Left renal cortex interstitium (tissue), 4 donors: Measurements from ENCODE around the gene RGS14. TPM values are rescaled to one million over a fixed set of nuclear protein-coding genes. Genes with fewer than 3 reads are reported as not detected.
"Not testable (repeated sequence)": the region's sequence is repeated elsewhere in the genome, so short reads cannot be mapped to it uniquely, and the experiment has no call there.

Experiments used
- DNase-seq, 4 donors: peaks; one replicate each; pipeline ENCODE4 v3.0.0-alpha.2; 2013; ENCODE audit warnings: low read depth in 4 of 4, low spot score in 2 of 4, missing footprints in 1 of 4
- polyA plus RNA-seq, 4 donors: library from polyadenylated mRNA; unstranded; fragments of 120-200 nt; gene quantifications; one replicate each; pipeline ENCODE4 v1.2.1, GENCODE V29; 2013; ENCODE audit not compliant: insufficient read length in 4 of 4

RGS14 gene
- polyA plus RNA-seq, 4 donors, result 9.5 to 24.9 (median 16.9) TPM

DNA sequence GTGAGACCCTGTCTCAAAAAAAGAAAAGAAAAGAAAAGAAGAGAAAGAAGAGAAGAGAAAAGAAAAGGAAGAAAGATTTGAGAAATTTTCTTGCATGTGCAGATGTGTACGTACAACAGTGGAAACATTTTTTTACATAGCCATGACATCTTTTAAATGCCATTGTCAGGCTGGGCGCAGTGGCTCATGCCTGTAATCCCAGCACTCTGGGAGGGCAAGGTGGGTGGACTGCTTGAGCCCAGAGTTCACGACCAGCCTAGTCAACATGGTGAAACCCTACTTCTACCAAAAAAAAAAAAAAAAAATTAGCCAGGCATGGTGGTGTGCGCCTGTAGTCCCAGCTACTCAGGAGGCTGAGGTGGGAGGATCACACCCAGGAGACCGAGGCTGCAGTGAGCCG lies 12.8 kb upstream of the RGS14 start:
- DNase-seq, result no peak

DNA sequence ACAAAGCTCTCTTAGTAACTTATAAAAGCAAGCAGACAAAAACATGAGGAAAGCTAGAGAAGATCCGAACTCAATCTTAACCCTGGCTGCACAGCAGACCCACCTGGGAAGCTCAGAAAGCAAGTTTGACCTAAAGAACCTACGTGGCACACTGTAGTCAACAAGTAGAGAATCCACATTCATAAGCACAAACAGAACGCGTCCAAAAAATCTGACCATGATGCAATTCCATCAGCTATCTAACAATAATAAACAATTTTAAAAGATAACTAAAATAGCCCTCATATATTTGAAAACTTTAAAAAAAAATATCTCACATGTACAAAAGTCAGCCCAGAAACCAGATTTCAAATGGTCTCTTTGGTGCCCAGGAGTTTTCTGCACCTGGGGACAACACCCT lies 10.9 kb upstream of the RGS14 start:
- no peak for DNase-seq

DNA sequence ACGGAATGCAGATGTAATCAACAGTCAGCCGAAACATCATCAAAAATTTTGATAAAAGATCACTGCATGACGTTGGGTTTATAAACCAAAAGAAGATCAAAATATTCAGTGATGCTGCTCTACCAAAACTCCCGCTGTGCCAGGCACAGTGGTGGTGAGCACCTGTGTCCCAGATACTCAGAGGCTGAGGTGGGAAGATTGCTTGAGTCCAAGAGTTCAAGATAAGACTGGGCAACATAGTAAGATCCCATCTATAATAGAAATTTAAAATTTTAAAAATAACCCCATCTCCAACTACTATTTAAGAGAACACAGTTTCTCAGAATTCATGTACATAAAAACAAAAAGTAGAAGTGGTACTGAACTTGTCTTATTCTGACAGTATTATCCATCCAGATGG lies 10.0 kb upstream of the RGS14 start:
- no peak for DNase-seq

DNA sequence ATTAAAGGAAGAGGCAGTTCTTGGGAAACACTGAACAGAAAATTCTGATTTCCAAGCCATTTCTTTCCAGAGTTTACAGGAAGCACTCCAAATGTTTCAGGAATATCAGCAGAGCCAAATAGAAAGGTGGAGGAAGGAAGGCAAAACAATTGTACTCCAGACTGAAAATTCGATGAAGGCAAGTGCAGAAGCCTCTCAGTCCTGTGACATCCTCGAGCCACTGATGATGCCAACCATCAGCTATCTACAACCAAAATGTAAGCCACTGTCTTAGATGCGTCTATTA lies 8.4 kb upstream of the RGS14 start:
- DNase-seq, result no peak

DNA sequence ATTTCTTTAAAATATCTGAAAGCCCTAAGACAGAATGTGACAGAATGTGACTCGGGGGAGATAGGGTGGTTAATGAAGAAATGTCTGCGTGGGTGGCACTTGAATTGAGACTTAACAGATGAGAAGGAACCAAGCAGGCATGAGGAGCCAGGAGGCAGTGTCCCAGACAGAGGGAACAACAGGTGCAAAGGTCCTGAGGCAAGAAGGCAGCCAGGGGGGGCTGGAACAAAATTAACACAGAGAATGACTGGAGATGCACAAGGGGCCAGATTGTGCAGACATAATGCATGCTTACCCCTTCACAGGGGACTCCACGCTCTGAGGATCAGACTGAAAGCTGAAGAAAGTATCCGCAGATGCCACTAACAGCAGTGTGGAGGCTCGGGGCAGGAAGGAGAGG lies 8.0 kb upstream of the RGS14 start:
- no peak for DNase-seq

DNA sequence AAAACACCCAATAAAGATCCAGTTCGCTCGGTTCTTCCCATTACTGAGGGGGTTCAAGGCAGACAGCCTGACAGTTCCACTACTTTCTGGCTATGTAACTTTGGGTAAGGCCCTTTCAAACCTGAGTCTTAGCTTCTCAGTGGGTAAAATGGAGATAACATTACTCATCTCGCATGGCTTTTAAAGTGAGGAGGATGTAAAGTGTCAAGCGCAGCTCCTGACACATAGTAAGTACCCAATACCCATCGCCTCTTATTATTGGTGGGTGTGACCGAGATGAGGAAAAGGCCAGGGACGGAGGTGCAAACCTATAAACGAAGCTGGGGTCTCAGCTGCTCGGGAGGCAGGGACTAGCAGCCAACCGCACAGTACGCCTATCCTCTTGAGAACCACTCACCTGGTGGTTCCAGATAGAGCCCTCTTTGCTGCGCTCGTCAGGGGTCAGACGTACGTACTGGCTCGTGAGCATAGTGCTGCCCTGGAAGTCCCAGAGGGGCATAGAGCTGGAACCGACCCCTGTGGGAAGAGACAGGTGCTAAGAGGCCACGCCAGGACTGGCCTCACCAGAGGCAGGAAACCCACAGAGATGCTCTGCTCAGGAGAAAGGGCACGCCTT lies 6.8 kb upstream of the RGS14 start:
- DNase-seq, result no peak

DNA sequence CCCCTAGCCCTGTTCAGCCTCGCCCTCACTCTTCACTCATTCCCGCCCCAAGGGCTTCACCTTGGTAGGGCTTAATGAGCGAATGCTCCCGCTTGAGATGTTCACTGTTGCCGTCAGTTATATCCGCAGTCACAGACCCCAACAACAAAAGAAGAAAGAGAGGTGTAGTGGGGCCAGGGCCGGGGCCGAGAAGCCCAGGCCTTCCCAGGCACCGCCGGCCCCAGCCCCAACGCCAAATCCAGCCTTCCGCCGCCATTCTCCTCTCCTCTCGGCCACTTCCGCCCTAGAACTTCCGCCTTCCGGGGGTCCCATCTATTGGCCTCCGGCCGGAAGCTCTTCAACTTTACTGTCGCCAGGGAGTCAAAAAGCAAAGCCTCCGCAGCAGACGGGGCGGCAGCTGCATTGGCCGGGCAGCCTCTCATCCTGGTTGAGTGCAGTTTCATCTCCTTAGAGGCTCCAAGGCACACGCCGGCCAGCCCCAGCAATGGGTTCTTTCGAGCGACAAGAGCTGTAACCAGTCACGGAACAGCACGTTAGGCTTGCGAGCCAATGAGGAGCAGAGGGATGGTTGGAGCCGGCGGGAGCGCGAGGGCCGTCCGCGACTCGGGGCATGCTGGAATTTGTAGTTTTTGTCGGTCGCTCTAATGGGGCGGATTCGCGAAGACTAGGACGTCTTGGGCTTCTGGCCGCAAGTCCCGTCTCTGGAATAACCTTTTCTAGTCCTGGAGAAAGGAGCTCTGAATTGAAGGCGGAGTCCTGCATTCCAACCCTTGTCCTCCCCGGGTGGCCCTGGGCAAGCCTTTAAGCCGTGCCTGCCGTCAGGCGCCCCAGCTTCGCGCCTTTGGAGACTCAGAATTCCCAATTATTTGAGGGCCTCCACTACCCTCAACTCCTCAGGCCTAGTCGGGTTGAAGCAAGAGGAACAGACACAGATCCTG lies 6.1 kb upstream of the RGS14 start, which contains the start of gene LMAN2:
LMAN2 (minus strand) TSS at position 277 of the 938 bp plus-strand sequence; CDS start at position 256, 21 bp downstream.
- DNase-seq, result peak; percentile 88 to 97 (median 94)

DNA sequence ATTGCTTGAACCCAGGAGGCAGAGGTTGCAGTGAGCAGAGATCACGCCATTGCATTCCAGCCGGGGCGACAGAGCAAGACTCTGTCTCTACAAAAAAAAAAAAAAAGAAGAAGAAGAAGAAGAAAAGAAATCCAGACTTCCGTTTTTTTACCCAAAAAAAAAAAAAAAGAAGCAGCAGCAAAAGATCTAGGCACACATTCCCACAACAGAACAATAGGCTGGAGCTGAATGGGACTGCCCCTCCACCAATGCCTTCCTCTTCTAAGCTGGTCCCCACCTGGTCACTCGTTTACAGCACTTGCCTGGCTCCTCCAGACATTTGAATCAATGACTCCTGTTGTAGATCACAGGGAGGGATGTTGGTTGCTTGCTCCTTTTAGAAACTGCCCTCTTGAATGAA lies 4.6 kb upstream of the RGS14 start:
- no peak for DNase-seq

DNA sequence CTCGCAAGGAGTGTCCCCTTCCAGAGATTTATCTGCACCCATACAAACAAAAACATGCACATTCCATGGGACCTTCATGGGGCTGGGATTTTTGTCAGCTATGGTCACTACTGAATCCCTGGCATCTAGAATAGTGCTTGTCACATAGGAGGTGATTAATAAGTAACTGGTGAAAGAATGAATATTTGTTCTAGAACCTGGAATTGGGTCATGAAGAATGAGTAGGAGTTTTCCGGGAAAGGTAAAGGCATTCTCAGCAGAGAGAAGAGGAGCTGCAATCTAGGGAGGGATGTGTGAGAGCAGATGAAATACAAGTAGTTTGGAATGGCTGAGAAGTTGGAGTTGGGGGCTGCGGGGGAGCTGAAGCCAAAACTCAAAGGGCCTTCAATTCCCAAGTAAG lies 3.5 kb upstream of the RGS14 start:
- no peak for DNase-seq

DNA sequence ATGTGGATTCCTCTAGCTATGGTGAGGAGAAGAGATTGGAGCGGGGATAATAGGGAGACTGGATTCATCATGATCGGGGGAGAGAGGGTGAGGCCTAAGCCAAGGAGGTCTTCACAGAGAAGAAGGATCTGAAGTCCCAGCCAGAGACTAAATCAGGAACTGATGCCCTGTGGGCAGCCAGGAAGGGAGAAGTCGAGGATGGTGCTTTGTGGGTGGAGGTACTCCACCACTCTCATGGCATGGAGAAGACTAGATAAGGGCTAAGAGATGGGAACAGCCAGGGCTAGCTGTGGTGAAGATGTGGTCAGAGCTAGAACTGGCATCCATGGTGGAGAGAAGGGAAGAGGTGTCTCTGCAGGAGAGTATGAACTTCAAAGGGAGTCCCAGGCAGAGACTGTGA lies 3.0 kb upstream of the RGS14 start:
- no peak for DNase-seq

DNA sequence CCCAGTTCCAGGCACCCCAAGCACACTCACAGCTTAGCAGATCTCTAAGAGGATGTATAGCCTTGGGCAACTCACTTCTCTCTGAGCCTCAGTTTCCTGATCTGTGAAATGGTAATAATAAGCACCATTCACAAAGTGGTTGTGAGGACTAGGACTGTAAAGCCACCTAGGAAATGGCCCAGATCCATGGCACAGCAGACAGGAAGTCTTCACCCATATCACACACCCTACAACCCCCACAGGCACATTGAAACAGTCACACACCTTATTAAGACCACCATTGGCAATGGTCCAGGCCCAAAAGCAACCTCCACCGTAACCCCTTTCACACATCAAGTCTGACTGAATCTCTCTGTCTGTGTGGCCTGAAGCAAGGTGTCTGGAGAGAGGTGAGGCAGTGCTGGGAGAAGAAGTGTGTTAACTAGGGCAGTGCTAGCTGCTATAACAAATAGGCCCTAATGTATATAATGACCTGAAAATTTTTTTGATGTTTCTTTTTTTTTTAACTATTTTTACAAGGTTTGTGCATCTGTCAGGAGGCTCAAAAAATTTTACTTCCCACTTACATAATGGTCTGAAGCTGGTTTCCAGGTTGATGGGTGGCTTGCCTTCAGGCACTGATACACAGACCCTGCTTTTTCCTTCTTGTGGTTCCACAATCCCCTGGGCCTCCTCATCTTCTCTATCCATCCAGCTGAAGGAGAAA lies 2.4 kb upstream of the RGS14 start:
- DNase-seq, result no peak

DNA sequence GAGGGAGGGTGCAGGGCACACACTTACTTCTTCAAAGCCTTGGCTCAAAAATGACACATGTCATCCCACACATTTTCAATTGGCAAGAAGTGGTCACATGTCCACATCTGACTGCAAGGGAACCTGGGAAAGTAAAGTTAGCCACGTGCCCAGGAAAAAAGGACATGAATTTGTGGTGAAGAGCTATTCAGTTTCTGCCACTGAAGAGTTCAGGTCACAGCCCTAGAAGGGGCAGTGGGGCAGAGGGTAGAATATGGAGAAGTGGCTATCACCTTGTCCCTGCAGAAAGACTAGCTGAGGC lies 1.9 kb upstream of the RGS14 start:
- DNase-seq, result no peak

DNA sequence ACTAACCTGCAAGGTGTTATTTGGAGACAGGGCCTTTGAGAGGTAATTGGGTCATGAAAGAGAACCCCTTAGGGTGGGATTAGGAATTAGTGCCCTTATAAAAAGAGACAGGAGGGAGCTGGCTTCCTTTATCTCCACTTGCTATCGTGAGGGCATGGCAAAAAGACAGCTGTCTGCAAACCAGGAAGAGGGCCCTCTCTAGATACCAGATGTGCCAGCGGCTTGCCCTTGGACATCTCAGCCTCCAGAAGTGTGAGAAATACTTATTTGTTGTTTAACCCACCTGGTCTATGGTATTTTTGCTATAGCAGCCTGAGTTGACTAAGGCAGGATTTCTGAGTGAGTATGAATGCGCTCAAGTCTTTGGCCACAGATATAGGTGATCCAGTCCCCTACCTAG lies 978 bp upstream of the RGS14 start:
- no peak for DNase-seq

DNA sequence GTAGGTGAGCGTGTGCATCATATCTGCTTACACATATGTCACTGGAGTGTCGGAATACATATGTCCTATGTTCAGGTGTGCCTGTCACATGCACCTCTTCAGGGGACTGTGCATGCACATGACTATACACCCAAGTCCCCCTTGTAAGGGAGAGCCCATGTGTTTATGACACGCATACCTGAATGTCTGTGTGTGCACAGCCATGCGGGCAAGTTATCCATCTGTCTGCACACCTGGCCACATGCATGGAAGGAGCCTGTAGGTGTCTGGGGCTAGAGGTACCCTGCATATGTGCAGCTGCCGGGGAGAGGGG lies 622 bp upstream of the RGS14 start:
- DNase-seq, result no peak

DNA sequence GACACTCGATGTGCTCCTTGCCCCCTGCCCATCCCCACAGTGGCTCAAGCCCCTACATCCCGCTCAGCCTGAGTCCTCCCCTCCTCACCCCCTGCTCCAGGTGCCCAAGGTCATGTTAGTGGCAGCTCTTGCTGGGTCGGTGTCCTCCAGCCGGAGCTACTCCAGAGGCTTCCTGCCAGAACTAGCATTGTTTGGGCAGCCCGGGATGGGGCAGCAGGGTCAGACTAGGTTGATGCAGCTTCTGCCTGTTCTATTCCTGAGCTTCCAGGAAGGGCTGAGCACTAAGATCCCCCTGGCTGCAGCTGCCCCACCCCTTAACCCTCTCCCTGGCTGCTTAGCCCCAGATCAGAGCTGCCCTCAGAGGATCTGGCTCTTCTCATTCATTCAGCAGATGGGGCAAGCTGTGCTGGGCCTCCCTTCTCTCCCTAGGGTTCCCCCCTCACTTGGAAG lies 671 bp downstream of the RGS14 start:
- DNase-seq, result no peak

DNA sequence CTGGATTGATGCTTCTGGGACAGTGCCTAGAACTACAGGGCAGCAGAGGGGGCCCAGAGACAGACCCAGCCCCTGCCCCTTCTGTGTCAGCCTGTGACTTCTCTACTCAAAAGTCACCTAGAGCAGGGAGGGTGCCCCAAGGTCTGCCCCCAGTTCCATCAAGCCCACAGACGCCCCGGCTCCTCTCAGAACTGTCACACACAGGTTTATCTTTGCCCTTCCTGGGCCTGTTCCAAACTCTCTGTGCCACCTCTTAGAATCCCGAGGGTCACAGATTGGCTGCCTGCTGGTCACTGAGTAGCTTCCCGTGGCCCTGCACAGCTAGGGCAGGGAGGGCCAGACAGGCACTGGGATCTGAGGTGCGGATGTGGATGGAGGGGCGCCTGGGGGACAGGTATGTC lies 1.7 kb downstream of the RGS14 start:
- no peak for DNase-seq

DNA sequence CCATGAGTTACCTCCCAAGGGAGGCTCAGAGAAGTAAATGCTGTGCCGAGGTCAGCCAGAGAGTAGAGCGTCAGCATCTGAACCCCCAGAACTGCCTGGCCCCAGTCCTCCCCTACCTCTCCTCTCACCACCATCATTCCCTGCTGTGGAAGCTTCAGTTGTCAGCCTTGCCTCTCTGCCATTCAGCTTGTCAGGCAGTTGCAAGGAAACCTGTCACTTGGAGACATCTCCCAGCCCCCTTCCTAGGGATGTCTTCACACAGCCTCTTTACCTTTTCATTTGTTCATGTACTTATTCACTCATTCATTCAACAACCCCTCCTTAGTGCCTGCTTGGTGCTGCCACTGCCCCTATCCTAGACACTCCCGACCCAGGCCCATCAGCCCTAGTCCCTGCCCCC lies 2.1 kb downstream of the RGS14 start:
- DNase-seq, result no peak

DNA sequence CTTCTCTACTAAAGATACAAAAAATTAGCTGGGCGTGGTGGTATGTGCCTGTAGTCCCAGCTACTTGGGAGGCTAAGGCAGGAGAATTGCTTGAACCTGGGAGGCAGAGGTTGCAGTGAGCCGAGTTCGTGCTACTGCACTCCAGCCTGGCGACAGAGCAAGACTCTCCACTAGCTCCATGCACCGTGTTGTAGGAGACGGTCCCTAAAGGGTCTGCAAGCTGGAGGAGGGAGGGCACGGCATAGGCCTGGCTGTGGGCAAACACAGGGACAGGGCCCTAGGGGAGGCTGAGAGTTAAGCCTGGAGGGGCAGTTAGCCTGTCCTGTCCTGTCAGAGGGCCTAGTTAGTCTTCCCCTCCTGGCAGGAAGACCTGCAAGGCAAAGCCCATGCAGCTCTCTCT lies 3.0 kb downstream of the RGS14 start:
- not testable (repeated sequence) for DNase-seq

DNA sequence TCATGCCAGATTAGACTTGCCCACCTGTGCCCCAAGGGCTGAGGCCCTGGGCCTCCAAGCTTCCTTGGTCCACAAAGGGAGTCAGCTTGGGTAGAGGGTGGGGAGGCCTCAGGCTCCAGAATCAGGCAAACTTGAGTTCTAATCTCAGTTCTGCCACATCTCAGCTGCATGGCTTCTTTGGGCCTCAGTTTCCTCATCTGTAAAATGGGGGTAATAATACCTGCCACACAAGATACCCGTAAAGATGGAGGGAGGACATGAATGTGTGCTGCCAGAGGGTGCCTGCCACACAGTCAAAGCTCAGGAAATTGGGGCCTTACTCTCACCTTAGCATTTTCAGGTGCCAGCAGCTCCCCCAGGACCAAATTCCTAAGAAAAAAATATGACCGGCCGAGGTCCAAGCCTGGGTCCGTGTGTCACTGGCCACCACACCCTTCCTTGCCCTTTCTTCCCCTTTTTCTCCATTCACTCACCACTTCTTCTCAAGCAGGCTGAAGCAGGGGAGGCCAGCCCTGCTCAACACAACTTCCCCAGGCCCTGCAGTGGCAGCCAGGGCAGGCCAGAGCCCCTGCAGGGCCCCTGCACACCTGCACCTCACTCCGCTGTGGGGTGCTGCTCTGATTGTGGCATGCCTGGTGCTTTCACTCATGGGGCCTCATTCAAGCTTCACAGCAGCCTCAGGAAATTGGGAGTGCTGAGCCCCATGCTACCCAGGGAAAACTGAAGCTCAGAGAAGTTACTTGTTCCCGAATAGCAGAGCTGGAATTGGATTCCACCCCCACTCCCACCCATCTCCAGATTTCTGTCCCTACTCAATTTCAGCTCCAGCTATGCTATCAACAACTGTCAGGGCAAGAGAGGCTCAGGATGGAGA lies 3.9 kb downstream of the RGS14 start:
- DNase-seq, result no peak

DNA sequence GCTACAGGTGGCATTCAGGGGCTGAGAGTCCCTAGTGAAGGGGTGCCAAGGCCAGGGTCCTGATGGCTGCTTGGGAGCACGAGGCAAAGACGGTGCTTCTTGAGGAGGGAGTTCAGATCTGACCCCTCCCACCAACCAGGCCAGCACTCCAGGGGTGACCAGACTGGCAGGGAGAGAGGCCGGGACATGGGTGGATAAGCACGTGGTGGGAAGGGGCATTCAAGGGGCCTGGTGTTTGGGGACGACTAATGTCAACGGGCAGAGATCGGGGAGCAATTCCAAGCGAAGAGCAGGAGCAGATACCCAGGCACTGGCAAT lies 4.5 kb downstream of the RGS14 start:
- DNase-seq, result no peak
